ENCODE measurements around the gene SPDEF.

The SPDEF gene

DNA sequence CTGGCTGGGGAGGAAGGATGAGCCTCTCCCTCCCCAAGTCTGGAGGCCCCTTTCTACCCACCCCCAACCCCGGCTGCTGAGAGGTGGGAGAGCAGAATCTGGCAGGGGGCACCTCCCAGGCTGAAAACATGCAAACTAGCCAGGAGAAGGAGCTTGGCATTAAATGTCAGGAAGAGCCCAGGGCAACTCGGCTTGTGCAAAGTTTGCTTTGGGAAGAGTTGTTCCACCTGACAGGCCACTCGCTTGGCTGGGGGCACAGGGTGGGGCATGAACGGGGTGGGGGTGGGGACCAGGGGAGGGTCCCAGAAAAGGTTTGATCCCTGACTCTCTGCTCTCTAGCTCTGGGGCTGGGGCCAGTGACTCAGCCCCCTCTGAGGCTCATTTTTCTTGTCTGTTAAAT is 3.0 kb downstream of the SPDEF start:
- DNase-seq (ENCODE audit: low read depth): no peak
- H3K4me3 ChIP-seq (ENCODE audit: low read length): no peak overlapping the region
- no peak for TF ChIP-seq CTCF (conservative IDR thresholded peaks at IDR 0.05; ENCODE audit: low read depth, low read length)

GRCh38 chr6:34552620-34553019 is 3.5 kb downstream of the SPDEF start:
- no peak for TF ChIP-seq CTCF (conservative IDR thresholded peaks at IDR 0.05; ENCODE audit: low read depth, low read length)

DNA sequence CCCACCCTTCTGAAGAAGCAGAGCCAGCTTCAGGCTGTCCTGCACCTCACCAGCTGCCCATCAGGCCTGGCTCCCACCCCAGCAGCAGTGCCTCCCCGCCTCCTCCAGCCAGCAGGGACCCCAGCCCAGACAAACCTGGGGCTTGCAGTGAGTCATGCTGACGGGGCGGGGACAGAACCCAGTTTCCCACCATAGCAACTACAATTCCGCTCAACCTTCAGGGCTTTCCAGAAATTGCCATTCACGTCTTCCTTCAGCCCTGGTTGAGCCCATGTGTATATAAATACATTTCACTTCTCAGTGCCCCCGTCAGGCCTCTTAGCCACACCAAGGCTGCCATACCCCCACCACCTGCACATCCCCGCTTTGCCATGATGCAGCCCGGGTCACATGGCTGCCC is 4.4 kb downstream of the SPDEF start:
- no peak for TF ChIP-seq CTCF (conservative IDR thresholded peaks at IDR 0.05; ENCODE audit: low read depth, low read length)
- DNase-seq (ENCODE audit: low read depth): no peak
- H3K4me3 ChIP-seq (ENCODE audit: low read length): no peak overlapping the region

More at GRCh38 chr6:34552620-34553019, 3.5 kb downstream of the SPDEF start:
- H3K4me3 ChIP-seq (ENCODE audit: low read length): no peak overlapping the region
- DNase-seq (ENCODE audit: low read depth): no peak

DNA sequence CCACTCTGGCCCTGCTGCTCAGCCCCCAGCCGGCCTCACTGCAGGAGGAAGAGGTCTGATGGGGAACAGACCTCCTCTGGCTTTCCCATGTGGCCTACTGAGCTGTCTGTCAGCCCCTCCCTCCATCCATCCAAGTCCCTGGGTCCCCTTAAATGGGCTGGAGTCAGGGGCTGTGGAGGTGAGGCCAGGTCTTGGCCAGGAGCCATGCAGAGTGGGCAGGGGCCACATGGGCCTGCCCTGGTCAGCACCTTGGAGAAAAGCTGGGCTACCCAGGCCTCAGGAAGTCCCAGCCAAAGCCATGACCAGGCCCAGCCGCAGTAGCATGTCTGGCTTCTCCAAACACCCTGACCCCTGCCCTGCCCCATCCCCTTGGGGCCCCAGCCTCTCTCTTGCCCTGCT is 6.3 kb downstream of the SPDEF start:
- no peak for DNase-seq (ENCODE audit: low read depth)
- TF ChIP-seq CTCF (conservative IDR thresholded peaks at IDR 0.05; ENCODE audit: low read depth, low read length): no peak
- no peak overlapping the region for H3K4me3 ChIP-seq (ENCODE audit: low read length)

DNA sequence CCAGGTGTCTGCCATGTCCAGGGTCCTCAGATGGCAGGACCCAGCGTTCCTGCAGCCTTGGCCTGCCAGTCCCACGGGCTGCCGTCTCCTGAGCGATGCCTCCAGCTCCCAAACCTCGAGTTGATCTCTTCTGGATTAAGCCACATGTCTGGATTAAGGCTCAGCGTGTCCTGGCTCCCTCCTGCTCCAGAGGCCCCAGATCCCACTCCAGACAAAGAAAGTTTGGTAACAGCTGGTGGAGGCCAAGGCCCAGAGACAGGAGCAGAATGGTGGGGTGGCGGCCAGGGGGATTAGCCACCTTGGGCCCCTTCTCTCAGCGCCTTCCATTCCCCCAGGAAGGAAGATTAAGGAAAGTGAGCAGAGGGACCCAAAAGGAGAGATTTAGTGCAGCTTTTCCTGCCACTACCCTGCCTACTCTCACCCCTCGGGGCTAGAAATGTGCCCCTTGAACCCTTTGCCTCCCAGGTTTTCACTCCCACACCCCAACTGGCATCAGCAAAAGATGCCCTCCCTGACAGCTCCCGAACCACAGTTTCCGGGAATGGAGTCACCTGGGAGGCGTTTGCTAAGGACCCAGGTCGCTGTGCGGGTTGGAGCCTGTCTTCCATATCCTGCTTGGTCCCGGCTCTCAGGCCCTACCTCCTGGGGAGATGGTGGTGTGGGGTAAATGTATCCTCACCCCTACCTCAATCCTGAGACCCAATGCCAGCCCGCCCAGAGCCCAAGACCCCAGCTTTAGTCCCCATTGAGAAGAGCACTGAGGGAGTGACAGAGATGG is 6.9 kb downstream of the SPDEF start:
- DNase-seq (ENCODE audit: low read depth): no peak
- TF ChIP-seq CTCF (conservative IDR thresholded peaks at IDR 0.05; ENCODE audit: low read depth, low read length): no peak
- H3K4me3 ChIP-seq (ENCODE audit: low read length): no peak overlapping the region

DNA sequence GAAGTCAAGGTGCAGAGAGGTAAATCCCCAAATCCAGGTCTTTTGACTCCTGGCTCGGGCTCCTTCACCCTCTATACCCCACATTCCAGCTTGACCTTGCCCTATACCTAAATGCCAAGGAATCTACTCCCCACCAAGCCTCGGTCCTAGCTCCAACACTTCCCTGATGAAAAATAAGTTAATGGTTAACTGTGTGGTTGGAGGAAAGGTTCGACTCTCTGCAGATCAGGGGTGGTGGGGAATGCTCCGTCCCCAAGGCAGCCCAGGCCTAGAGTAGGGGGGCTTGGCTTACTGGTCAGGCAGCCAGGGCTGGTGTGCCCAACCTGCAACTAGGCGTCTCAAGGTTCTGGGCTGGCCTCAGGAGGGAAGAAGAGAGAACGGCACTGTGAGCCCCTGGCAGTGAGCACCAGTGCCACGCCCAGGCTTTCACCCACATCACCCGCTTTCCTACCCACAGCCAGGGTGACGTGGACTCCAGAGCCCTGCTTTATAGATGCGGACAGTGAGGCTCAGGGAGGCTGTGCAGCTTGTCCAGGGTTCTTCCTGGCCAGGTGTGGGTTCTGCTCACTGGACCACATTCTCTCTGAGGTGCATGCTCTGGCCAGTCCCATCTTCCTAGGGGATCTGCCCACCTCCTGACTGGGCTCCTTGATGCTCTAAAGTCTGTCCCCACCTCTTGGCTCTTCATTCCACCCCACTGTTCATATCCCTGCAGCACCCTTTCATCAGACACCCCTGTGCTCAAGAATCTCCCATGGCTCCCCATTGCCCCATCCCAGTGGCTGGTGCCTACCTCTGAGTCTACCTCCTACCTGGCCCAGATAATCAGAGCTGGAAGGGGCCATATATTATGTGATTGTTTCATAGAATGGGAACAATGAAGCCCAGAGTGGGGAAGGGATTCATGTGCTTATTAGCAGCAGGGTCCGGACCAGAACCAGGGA is 8.2 kb downstream of the SPDEF start:
- no peak for DNase-seq (ENCODE audit: low read depth)
- TF ChIP-seq CTCF (conservative IDR thresholded peaks at IDR 0.05; ENCODE audit: low read depth, low read length): no peak
- no peak overlapping the region for H3K4me3 ChIP-seq (ENCODE audit: low read length)

Measured in retinal pigment epithelial cell (primary cell).